SK-N-SH (cell line): Measurements from ENCODE around the gene SLC35E2B. TPM values are rescaled to one million over a fixed set of nuclear protein-coding genes. Genes with fewer than 3 reads are reported as not detected.
A peak's percentile ranks its signal among the peaks of the same experiment; 100 is the strongest.

Experiments used
- CTCF ChIA-PET: fragments of 300-600, 350-600 bp; formaldehyde crosslinking; extraction: SDS; loops from one replicate; lab custom pipeline; 2021; lab: Yijun Ruan, JAX
- POLR2A ChIA-PET: fragments of 350-600 bp; sonication (Branson Sonifier 250); formaldehyde crosslinking; extraction: SDS; loops from one replicate; lab custom pipeline; 2020; ENCODE audit warnings: antibody characterized with exemption, inconsistent platforms; lab: Yijun Ruan, JAX
- DNase-seq: peaks from one replicate; pipeline ENCODE4 v3.0.0; 2012
- H2AFZ ChIP-seq: fragments of 200-600 bp; sonication (generic); 2 replicates; pipeline ENCODE4 v1.8.1; 2016; ENCODE audit warnings: antibody characterized with exemption, mild to moderate bottlenecking, low read depth
- H3F3A ChIP-seq: fragments of 200-600 bp; sonication (generic); replicated peaks from 2 replicates; pipeline ENCODE3; 2016; ENCODE audit warnings: antibody characterized with exemption, mild to moderate bottlenecking; ENCODE audit not compliant: insufficient read depth
- H3K27ac ChIP-seq, 2 experiments: fragments of 200-500 bp in 1 of 2; fragments of 200-600 bp in 1 of 2; sonication (Bioruptor generic) in 1 of 2; sonication (generic), shearing (Covaris generic) in 1 of 2; 2 replicates each; pipeline versions ENCODE4 v1.5.1 to v1.6.1; 2014 to 2016; ENCODE audit warnings: low read depth in 2 of 2, inconsistent platforms in 1 of 2, low read length in 1 of 2, mild to moderate bottlenecking in 1 of 2, mixed read lengths in 1 of 2
- H3K27me3 ChIP-seq: fragments of 200-600 bp; sonication (generic), shearing (Covaris generic); 2 replicates; pipeline ENCODE4 v1.6.1; 2016; ENCODE audit warnings: mixed run types; ENCODE audit not compliant: insufficient read depth
- H3K36me3 ChIP-seq, 2 experiments: fragments of 200-500 bp in 1 of 2; fragments of 200-600 bp in 1 of 2; sonication (Bioruptor generic) in 1 of 2; sonication (generic) in 1 of 2; replicated peaks in 1 of 2; 2 replicates each; pipeline versions ENCODE3 to v1.5.1; 2014 to 2016; ENCODE audit warnings: low read length in 1 of 2, mild to moderate bottlenecking in 1 of 2; ENCODE audit not compliant: insufficient read depth in 2 of 2, control insufficient read depth in 1 of 2
- H3K4me1 ChIP-seq, 2 experiments: fragments of 200-500 bp in 1 of 2; fragments of 200-600 bp in 1 of 2; sonication (Bioruptor generic) in 1 of 2; sonication (generic), shearing (Covaris generic) in 1 of 2; 2 replicates each; pipeline versions ENCODE4 v1.5.1 to v1.6.1; 2014 to 2016; ENCODE audit warnings: low read depth in 1 of 2, low read length in 1 of 2, mixed run types in 1 of 2; ENCODE audit not compliant: insufficient read depth in 2 of 2, control insufficient read depth in 1 of 2
- H3K4me2 ChIP-seq: fragments of 200-600 bp; sonication (generic), shearing (Covaris generic); 2 replicates; pipeline ENCODE4 v1.6.1; 2017; ENCODE audit warnings: mixed run types
- H3K4me3 ChIP-seq, 2 experiments: fragments of 200-500 bp in 1 of 2; fragments of 200-600 bp in 1 of 2; sonication (Bioruptor generic) in 1 of 2; sonication (generic), shearing (Covaris generic) in 1 of 2; 2 replicates each; pipeline versions ENCODE4 v1.5.1 to v1.8.1; 2014 to 2016; ENCODE audit warnings: low read depth in 2 of 2, inconsistent platforms in 1 of 2, low read length in 1 of 2, mild to moderate bottlenecking in 1 of 2, mixed read lengths in 1 of 2, moderate library complexity in 1 of 2
- H3K79me2 ChIP-seq: fragments of 200-600 bp; sonication (generic); 2 replicates; pipeline ENCODE4 v1.8.1; 2017; ENCODE audit warnings: mild to moderate bottlenecking; ENCODE audit not compliant: insufficient read depth
- H3K9ac ChIP-seq: fragments of 200-600 bp; sonication (generic); 2 replicates; pipeline ENCODE4 v1.6.1; 2017; ENCODE audit warnings: mixed run types
- H3K9me2 ChIP-seq: fragments of 200-600 bp; sonication (generic); 2 replicates; pipeline ENCODE4 v1.6.1; 2017; ENCODE audit warnings: mixed run types
- H3K9me3 ChIP-seq: fragments of 200-600 bp; sonication (generic); 2 replicates; pipeline ENCODE4 v1.6.1; 2017; ENCODE audit warnings: mixed run types, mild to moderate bottlenecking, moderate library complexity
- H4K20me1 ChIP-seq: fragments of 200-600 bp; sonication (generic); 2 replicates; pipeline ENCODE4 v1.6.1; 2017; ENCODE audit warnings: mild to moderate bottlenecking, mixed run types; ENCODE audit not compliant: insufficient read depth
- CTCF ChIP-seq: fragments of 200-600 bp; sonication (generic); IDR thresholded peaks from 2 replicates; pipeline ENCODE4 v1.6.1; 2017; ENCODE audit warnings: antibody characterized with exemption, mild to moderate bottlenecking, moderate library complexity
- FOSL2 ChIP-seq: IDR thresholded peaks from 2 replicates; pipeline ENCODE4 v1.4.0; 2012; ENCODE audit warnings: low read depth, mild to moderate bottlenecking, moderate library complexity, borderline replicate concordance
- FOXJ3 ChIP-seq: sonication (generic); formaldehyde crosslinking; IDR thresholded peaks from 2 replicates; pipeline ENCODE4 v1.5.1; 2020; ENCODE audit warnings: mild to moderate bottlenecking, missing genetic modification reagents
- GABPA ChIP-seq: IDR thresholded peaks from 2 replicates; pipeline ENCODE4 v1.4.0; 2012; ENCODE audit warnings: low read depth, mild to moderate bottlenecking
- GATA2 ChIP-seq: sonication (generic); formaldehyde crosslinking; IDR thresholded peaks from 2 replicates; pipeline ENCODE4 v1.5.0; 2020; ENCODE audit warnings: mild to moderate bottlenecking, missing genetic modification reagents
- MEF2A ChIP-seq: IDR thresholded peaks from 2 replicates; pipeline ENCODE4 v1.4.0; 2012; ENCODE audit warnings: low read depth, borderline replicate concordance
- NFIC ChIP-seq: IDR thresholded peaks from 2 replicates; pipeline ENCODE4 v1.4.0; 2012; ENCODE audit warnings: borderline replicate concordance
- NRF1 ChIP-seq: IDR thresholded peaks from 2 replicates; pipeline ENCODE4 v1.6.1; 2012; ENCODE audit warnings: low read depth, mild to moderate bottlenecking, low read length
- PBX3 ChIP-seq: IDR thresholded peaks from 2 replicates; pipeline ENCODE4; 2012
- REST ChIP-seq: IDR thresholded peaks from 2 replicates; pipeline ENCODE4 v1.6.1; 2012; ENCODE audit warnings: mild to moderate bottlenecking, low read depth, low read length, moderate library complexity
- SIN3A ChIP-seq: IDR thresholded peaks from 2 replicates; pipeline ENCODE4 v1.6.1; 2012; ENCODE audit warnings: low read depth, mild to moderate bottlenecking, low read length, moderate library complexity, borderline replicate concordance
- TCF12 ChIP-seq: IDR thresholded peaks from 2 replicates; pipeline ENCODE4 v1.4.0; 2012
- YY1 ChIP-seq: IDR thresholded peaks from 2 replicates; pipeline ENCODE4 v1.4.0; 2012; ENCODE audit warnings: low read depth, mild to moderate bottlenecking
- WGBS: methylation state at CpG from one replicate; pipeline ENCODE4 v1.1.6; 2017; ENCODE audit warnings: low lambda C conversion rate; 5-methylcytosine and 5-hydroxymethylcytosine counted together
- polyA plus RNA-seq, 3 experiments: library from polyadenylated mRNA; depleted of rRNA; stranded (reverse); fragments of >200 nt; gene quantifications; 2 replicates each; pipeline ENCODE4 v1.2.3, GENCODE V29; 2012

SLC35E2B gene
- polyA plus RNA-seq, 1 of the 3 experiments (the other 2 are of a cell fraction), result 20.5 TPM

GRCh38 chr1:1629430-1630190, 63.0 kb downstream of the SLC35E2B start:
- H3K9me3 ChIP-seq, result no peaks in the 10 kb centered on the region
- no peaks in the 10 kb centered on the region for H3K79me2 ChIP-seq
- peaks cover 0 to 3% of the 10 kb centered on the region in 2 experiments for H3K36me3 ChIP-seq
- H3K4me2 ChIP-seq, result no peak overlapping the region
- H4K20me1 ChIP-seq, result no peaks in the 10 kb centered on the region
- H3K4me3 ChIP-seq, result no peak overlapping the region
- ChIA-PET CTCF (interaction anchor here (1.7 kb wide), 1 partner anchor 10 kb away, joined by 4 read pairs; no protein-coding TSS in a partner anchor), POLR2A (no interaction called here)
- no peaks in the 10 kb centered on the region for H3K27me3 ChIP-seq
- peak; percentile 42 for DNase-seq
- no peaks in the 10 kb centered on the region; a peak in 1 of 4 replicates for H3K4me1 ChIP-seq
- H3K27ac ChIP-seq, result no peak overlapping the region
- 97% methylated on average over 31 of the region's 48 CpGs for WGBS
- H2AFZ ChIP-seq, result no peak overlapping the region
- H3K9ac ChIP-seq, result no peak overlapping the region
- H3F3A ChIP-seq, result no peaks in the 10 kb centered on the region
- TF ChIP-seq YY1 (no peak), NFIC (no peak), REST (no peak), NRF1 (no peak), MEF2A (no peak), FOSL2 (no peak), GATA2 (CRISPR knock-in tag) (no peak), FOXJ3 (CRISPR knock-in tag) (no peak), PBX3 (no peak), TCF12 (no peak), GABPA (no peak), CTCF (no peak), SIN3A (no peak)
- no peaks in the 10 kb centered on the region for H3K9me2 ChIP-seq
